LNCaP clone FGC (cell line): ENCODE data around the gene ACTA2.

Source experiments
- DNase-seq: peaks from one replicate; pipeline ENCODE4 v3.0.0-alpha.2; 2011; ENCODE audit warnings: low read depth
- H3K4me3 ChIP-seq: 2 replicates; pipeline ENCODE4 v1.5.1; 2011; ENCODE audit warnings: mild to moderate bottlenecking, low read depth, low read length, control low read depth
- TF ChIP-seq, protein P1 (sequence below): IDR thresholded peaks from 2 replicates; pipeline ENCODE4 v1.5.1; 2012; ENCODE audit warnings: mild to moderate bottlenecking; ENCODE audit not compliant: control insufficient read depth, insufficient read depth; ENCODE audit errors: extremely low read depth

The ACTA2 gene

DNA sequence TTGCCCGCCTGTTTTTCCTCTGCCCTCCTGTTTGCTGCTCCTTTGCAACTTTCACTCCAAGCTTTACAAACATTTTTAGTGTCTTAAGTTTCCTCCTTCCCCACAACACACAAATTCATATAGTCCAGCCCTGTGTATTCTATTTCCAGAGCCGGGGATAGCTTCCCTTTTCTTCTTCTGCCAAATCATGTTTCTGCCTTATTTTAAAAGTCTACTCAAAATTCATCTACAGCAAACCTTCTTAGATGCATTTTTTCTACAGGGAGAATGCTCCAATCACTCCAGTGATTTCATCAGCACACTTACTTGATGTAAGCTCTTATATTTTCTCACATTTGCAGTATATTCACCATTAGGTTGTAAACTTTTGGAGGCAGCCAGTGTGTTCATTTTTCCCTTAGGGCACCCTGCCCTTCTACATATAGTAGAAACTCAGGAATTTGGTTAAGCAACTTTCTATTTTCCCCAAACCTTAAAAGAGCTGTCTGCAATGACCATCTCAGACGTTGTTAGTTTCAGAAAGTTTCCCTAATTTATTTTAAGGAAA lies 12.4 kb upstream of the ACTA2 start:
- H3K4me3 ChIP-seq = no peak overlapping the region
- TF ChIP-seq, protein P1, sequence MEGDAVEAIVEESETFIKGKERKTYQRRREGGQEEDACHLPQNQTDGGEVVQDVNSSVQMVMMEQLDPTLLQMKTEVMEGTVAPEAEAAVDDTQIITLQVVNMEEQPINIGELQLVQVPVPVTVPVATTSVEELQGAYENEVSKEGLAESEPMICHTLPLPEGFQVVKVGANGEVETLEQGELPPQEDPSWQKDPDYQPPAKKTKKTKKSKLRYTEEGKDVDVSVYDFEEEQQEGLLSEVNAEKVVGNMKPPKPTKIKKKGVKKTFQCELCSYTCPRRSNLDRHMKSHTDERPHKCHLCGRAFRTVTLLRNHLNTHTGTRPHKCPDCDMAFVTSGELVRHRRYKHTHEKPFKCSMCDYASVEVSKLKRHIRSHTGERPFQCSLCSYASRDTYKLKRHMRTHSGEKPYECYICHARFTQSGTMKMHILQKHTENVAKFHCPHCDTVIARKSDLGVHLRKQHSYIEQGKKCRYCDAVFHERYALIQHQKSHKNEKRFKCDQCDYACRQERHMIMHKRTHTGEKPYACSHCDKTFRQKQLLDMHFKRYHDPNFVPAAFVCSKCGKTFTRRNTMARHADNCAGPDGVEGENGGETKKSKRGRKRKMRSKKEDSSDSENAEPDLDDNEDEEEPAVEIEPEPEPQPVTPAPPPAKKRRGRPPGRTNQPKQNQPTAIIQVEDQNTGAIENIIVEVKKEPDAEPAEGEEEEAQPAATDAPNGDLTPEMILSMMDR = no peak
- no peak for DNase-seq

DNA sequence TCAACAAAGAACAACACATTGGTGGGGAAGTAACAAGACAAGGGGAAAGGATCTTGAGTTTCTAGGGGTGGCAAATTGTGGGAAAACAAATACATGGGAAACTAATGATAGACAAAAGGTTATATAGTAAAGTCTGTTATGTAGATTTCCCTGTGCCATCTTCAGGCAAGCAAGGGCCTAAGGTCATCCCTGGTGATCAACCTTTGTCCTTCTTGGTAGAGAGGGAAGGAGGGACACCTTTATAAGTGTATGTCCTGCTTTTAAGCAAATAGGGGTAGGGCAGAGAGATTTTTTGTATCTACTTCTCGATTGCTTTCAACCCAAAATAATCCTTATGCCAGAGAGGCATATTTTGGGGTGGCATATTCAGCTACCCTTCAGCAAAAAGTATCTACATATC lies 11.8 kb upstream of the ACTA2 start:
- DNase-seq = no peak
- TF ChIP-seq, protein P1 = no peak
- no peak overlapping the region for H3K4me3 ChIP-seq

DNA sequence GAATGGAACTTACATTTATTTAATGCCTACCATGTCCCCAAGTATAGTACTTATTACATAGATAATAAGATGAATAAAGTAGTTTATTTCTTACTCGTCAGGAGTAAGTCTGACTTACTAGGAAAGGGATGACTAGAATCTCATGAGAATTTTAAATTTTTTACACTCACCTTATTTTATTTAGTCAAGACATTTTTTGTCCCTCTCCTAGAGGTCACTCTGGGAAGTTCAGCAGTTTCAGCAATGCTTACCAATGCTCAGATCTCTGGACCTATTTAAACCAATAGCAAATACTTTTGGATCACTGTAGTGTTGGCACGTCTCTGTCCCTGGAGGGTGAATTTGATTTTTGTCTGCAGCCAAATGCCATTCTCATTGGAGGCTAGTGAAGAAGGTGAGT lies 10.7 kb upstream of the ACTA2 start:
- H3K4me3 ChIP-seq = no peak overlapping the region
- DNase-seq = no peak

DNA sequence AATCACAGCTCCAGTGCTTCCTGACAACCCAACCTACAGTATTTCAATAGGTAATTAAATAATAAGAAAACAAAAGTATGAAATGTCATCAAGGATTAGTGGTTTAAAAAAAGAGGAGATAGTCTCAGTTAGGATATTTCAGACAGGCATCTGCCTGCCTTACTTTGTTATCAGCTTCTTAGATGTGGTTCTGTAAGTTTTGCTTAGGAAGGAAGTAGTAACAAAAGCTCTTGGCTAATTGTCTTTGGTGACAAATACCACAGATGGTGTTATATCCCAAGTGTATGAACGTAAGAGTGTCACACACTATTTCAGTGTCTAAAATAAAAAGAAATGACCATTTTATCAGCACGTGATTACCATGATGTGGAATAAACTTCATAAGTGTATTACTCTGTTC lies 9.8 kb upstream of the ACTA2 start:
- TF ChIP-seq, protein P1 = no peak
- H3K4me3 ChIP-seq = no peak overlapping the region
- DNase-seq = no peak

More for the DNA sequence above, 10.7 kb upstream of the ACTA2 start:
- TF ChIP-seq, protein P1 = no peak

DNA sequence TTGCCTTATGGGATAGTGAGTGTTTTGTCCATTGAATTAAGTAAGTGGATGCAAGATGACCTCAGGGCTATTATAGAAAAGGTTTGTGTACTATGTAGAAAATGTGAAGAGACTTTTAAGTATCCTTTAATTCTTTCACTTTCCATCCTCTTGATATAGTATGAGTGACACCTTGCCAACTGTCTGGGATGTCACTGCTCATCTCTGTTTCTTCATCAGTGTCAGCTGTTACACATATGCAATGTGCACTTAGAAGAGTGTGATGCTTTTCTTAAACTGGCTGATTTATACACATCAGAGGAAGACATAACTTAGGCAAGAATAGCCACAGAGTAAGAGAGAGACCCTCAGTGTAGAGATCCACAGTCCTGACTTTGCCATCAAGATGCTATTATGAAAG lies 8.7 kb upstream of the ACTA2 start:
- no peak overlapping the region for H3K4me3 ChIP-seq
- no peak for DNase-seq
- TF ChIP-seq, protein P1 = no peak

DNA sequence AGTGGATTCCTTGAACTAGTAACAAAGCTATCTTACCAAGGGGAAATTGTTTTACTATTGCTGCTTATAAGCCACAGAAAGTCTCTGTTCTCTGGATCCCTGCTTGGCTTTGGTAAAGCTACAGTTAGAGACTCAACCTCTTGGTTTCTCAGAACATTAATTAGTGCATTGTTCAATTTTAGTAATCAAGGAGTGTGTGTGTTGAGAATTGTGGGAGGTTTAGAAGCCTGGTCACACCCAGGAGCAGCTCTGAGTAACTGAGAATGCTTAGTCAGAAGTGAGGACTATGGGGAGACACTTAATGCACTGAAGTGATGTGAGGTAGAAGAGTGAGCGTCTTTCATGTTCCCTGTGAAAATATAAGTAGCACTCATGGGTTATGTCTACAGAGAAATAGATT lies 8.2 kb upstream of the ACTA2 start:
- DNase-seq = no peak
- H3K4me3 ChIP-seq = no peak overlapping the region
- TF ChIP-seq, protein P1 = no peak

DNA sequence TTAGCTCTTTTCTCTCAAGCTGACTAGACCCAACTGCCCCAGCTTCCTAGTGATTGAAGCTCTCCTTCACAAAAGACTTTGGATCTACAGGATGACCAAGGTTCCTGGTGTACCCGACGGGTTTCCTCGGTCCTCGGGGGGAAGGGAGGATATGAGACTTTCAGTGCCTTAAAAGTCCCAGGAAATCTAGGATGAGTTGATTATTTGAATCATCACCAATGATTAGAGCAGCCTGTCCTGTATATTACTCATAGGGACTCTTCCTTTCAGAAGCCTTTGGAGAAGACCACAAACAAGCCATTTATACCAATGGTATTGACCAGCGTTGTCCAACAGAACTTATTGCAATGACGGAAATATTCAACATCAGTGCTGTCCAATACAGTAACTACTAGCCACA lies 6.1 kb upstream of the ACTA2 start:
- DNase-seq = no peak
- TF ChIP-seq, protein P1 = no peak
- H3K4me3 ChIP-seq = no peak overlapping the region
